ENCODE results near the gene TGOLN2.

The TGOLN2 gene

DNA sequence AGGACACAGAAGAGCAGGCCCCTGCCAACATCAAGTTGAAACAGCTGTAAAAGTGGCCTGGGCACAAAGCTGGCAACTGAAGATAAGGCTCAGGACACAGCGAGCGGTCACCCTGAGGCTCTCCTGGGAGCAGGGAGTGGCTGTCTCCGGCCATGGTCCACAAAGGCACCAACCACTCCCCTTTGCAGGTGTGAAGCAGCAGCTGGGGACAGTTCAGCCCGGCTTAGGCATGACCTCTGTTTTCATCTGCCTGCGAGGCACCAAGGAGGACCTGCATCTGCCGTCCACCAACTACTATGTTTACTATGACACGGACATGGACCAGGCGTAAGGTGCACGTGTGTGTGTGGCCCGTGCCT is 12.9 kb downstream of the TGOLN2 start:
- H3K4me3 ChIP-seq = no peak overlapping the region
- H3K27ac ChIP-seq = peak overlapping the region in 1 of 21 experiments; percentile 11

DNA sequence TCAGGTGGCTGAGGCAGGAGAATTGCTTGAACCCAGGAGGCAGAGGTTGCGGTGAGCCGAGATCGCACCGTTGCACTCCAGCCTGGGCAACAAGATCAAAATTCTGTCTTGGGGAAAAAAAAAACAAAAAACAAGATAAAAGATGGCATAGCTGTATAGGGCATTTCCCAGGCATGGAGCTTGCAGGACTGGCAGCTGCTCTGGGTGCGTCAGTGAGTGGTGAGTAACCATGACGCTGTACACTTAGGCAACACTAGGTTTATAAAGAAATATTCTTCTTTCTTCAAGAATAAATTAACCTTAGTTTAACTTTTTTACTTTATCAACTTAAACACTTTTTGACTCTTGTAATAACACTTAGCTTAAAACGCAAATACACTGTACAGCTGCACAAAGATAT is 15.4 kb downstream of the TGOLN2 start:
- Histone ChIP-seq H3K4me3 (no peak overlapping the region), H3K27ac (no peak overlapping the region)

DNA sequence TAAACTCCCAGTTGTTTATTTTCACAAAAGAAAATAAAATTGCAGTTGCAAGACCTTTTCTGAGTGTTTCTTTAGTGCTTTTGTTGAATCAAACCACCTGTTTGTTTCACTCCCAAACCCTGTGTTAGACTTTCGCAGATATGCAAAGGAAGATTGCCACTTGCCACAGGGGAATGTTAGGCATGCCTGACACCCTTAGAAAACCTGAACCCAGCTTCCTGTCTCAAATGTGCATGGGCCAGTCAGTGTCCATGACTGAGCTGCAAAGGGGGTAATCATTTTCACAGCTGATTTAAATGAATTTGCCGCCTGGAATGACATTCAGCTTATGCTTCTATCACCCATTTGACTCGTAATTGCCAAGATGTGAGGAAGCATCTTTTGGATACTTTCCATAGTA is 17.5 kb downstream of the TGOLN2 start:
- Histone ChIP-seq H3K27ac (peak overlapping the region in 5 of 21 experiments; percentile 21 to 63 (median 56)), H3K4me3 (no peak overlapping the region)

DNA sequence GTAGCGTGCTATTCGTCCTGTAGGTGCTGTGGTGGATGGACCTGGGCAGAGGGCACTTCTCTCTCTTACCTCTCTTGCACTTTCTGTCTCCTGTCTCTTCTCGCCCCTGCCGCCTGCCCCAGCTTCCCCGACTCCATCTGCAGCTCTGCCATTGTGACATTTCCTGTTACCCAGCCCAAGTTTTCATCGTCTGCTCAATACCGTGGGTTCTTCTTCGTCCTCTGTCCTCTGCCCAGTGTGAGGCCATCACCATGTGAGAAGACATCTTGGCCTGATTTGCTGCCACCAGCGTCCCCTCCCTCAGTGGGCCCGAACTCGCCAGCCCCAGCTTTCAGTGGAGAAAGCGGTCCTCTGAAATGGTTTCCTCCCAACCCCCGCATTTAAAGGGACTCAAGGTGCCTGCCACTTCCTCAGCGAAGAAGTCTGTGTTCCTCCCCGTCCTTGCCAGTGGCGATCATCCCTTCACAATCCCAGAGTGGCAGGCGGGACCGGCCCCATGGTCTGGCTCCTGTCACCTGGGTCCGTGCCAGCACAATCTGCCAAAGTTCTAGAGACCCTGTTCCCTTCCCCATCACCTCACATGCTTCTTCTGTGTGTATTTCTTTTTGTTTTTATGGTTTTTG is 18.0 kb downstream of the TGOLN2 start:
- Histone ChIP-seq H3K4me3 (no peak overlapping the region), H3K27ac (peak overlapping the region in 9 of 21 experiments; percentile 8 to 63 (median 29))

DNA sequence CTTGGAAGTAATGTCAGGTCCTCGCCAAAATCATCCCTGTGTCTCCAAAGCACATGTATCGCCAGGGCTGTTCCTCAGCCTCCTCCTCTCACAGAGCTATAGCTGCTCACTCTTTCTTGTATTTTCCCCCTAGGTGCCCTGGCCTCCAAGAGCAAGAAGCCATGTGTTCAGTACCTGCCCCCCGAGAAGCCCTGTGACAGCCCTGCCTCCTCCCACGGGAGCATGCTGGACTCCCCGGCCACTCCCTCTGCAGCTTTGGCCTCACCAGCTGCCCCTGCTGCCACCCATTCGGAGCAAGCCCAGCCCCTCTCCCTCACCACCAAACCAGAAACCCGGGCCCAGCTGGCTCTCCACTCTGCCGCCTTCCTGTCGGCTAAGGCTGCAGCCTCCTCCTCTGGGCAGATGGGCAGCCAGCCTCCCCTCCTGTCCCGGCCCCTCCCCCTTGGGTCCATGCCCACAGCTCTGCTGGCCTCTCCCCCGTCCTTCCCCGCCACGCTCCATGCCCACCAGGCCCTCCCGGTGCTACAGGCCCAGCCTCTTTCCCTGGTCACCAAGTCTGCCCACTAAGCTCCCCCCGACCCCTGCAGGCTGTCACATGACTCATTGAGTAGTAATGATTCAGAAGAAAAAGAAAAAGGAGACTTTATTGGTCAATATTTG is 18.8 kb downstream of the TGOLN2 start:
- peak overlapping the region in 9 of 21 experiments; percentile 6 to 71 (median 56) for H3K27ac ChIP-seq
- H3K4me3 ChIP-seq = no peak overlapping the region

DNA sequence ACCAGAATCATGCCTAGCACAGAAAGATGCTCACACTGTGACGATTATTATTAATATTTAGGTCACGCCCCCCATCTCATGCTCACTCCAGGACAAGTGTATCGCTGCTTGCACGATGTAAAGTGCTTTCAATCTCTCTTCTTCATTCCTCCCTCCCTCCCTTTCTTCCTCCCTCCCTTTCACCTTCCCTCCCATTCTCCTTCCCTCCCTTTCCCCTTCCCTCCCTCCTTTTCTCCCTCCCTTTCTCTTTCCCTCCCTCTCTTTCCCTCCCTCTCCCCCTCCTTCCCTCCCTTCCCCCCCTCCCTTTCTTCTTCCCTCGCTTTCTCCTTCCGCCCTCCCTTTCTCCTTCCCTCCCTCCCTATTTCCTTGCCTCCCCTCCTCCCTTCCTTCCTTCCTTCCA is 19.6 kb downstream of the TGOLN2 start:
- Histone ChIP-seq H3K4me3 (no peak overlapping the region), H3K27ac (no peak overlapping the region)

DNA sequence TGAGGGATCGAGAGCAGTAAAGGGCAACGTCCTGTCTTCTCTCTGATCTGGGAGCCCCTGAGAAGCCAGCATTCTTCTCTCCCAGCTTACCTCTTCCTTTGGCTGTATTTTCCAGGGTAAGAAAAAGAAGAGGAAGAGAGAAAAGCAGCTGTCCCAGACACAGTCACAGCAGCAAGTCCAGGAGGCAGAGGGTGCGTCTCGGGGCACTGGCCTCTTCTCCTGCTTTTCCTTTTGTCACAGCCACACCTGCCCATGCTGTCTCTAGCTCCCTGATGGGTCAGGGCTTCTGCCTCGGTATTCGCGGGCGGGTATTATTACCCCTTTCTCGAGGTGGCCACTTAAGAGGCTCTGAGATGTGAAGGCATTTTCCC is 20.3 kb downstream of the TGOLN2 start:
- H3K4me3 ChIP-seq = no peak overlapping the region
- peak overlapping the region in 2 of 21 experiments; percentile 8 to 36 for H3K27ac ChIP-seq

DNA sequence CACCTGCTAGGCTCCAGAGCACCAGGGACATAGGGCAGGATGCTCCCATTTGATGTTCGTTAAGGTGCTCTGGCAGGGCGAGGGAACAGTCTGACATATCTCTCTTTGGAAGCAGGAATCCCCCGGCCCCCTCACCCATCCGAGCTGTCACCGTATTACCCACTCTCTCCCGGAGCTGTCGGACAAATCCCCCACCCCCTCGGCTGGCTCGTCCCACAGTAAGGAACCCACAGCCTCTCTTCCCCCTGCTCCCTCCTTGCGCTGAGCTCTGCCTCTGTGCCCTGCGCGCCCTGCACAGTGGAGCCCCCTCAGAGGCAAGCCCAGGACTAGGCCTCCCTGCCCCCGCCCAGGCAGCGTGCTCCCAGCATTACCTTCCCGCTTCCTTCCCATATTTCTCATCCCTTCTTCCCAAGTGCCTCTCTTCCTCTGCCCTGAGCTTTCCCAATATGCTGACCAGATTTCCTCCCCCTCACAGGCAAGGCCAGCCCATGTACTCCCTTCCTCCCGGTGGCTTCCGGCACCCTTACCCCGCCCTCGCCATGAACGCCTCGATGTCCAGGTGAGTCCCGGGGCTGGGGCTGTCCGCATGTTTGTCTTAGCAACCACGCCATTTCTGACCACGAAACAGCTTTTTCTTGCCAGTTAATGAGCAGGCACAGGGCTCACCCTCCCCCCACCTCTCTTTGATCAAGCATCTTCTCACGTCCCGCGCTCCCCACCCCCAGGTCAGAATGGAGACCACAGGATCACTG is 23.8 kb downstream of the TGOLN2 start:
- no peak overlapping the region for H3K4me3 ChIP-seq
- no peak overlapping the region for H3K27ac ChIP-seq

DNA sequence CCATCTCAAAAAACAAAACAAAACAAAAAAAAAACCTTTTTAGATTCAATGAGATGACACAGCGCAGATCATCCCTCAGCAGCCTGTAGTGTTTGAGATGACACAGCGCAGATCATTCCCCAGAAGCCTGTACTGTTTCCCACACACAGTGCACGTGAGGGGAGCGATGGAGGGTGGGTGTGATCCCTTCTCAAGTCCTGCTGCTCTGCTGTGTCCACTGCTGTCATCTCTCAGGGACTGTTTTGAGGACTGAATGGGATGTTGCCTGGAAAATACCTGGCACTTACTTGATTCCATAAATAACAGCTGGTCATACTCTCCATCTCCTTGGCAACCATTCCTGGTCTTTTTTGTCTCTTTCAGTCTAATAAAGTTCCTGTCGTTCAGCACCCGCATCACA is 25.7 kb downstream of the TGOLN2 start:
- no peak overlapping the region for H3K4me3 ChIP-seq

DNA sequence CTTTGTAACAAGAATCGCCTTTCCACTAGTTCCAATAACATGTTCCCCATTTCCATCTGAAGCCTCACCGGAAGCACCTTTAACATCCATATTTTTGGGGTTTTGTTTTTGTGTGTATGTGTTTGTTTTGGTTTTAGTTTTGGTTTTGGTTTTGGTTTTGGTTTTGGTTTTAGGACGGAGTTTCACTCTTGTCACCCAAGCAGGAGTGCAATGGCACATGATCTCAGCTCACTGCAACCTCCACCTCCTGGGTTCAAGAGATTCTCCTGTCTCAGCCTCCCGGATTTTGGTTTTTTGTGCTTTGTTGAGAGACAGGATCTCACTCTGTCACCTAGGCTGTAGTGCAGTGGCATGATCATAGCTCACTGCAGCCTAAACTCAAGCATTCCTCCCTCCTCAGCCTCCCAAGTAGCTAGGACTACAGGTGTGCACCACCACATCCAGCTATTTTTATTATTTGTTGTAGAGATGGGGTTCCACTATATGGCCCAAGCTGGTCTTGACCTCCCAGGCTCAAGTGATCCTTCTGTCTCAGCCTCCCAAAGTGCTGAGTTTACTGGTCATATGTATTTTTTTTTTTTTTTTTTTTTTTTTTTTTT is 36.3 kb downstream of the TGOLN2 start:
- peak overlapping the region in 3 of 21 experiments; percentile 4 to 66 (median 15) for H3K27ac ChIP-seq

More for the DNA sequence above, 25.7 kb downstream of the TGOLN2 start:
- no peak overlapping the region for H3K27ac ChIP-seq

DNA sequence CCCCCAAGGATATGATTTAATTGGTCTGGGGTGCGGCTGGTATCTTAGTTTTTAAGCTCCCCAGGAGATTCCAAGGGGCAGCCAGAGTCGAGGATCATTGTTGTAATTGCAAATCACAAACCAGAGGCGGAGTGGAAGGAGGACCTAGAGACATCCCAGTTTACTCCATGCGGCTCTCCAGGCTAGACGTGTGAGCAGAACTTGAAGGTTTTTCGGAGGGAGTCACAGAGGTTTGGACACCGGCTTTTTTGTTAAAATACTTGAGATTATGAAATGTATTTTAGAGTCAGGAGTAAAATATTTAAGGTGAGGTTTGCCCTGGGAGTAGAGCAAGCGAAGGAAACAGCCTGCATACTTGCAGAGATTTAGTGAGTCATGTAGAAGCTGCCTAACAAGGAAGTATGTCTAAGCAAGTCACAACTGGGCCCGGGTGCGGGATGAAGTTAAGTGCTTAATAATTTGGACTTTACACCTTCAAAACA is 39.5 kb downstream of the TGOLN2 start:
- Histone ChIP-seq H3K4me3 (no peak overlapping the region), H3K27ac (peak overlapping the region in 16 of 21 experiments; percentile 10 to 77 (median 55))

More for the DNA sequence above, 36.3 kb downstream of the TGOLN2 start:
- no peak overlapping the region for H3K4me3 ChIP-seq

DNA sequence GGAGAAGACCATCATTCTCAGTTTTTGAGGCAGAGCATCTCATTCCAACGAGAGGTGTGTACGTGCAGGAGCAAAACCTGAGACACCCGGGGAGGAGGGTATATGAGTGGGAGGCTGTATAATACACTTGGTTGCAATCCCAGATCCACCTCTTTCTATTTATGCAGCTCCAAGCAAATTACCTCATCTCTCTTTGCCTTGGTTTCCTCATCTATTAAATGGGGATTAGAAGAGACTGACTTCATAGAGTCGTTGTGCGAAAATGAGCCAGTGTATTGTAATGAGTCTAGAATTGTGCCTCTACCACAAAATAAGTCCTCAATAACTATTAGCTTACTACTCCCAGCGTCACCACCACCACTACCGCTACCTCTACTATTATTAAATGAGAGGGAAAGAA is 40.1 kb downstream of the TGOLN2 start:
- Histone ChIP-seq H3K27ac (peak overlapping the region in 15 of 21 experiments; percentile 17 to 77 (median 56)), H3K4me3 (no peak overlapping the region)

DNA sequence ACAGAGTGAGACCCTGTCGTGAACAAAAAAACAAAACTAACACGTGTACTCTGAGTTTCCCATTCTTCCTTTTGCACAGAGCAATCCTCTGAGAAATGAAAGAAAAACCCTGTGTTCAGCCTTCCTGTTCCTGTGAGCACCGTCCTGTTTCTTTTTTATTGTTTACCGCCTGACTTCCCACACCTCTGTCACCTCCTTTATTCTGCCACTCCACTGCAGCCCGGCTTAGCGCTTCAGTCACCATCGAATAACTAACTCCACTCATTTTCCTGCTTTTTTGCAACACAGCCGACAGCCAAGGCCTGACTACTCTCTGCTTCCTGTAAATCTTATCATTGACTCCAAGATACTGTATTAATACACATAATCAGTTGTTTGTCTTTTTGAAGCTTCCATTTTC is 40.9 kb downstream of the TGOLN2 start:
- Histone ChIP-seq H3K27ac (peak overlapping the region in 3 of 21 experiments; percentile 26 to 76 (median 27)), H3K4me3 (no peak overlapping the region)

DNA sequence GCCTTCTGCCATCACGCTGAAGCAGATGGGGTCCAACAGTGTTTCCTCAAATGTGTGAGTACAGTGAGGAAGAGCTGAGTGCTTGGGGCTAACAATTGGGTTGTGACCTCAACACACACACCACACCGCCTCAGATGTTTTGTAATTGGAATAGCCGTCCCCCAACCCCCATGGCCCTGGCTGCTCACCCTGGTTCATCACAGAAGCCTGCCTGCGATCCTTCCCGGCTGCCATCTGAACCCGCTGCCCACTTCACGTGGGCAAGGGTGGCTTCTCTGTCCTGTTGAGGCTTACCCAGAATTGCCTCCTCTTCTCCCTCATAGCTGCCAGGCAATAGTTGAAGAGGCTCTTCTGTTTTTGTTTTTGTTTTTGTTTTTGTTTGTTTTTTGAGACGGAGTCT is 44.1 kb downstream of the TGOLN2 start:
- no peak overlapping the region for H3K27ac ChIP-seq
- H3K4me3 ChIP-seq = no peak overlapping the region

DNA sequence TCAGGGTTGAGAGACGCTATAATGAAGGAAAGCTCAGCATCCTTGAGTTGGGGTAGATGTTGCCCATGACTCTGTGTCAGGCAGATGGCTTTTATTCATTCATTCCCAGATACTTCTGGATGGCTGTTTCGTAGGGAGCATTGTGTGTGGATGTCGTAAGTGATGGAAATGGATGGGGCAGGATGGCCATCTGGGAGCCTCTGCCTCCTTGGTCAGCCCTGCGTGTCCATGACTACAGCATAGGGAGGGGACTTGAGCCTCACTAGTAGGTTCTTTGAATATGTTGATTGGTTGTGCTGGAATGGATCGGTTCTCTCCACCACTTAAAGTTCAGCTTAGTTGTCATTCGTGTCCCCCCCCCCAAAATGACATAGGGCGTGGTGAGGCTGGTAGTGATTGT is 44.9 kb downstream of the TGOLN2 start:
- Histone ChIP-seq H3K27ac (no peak overlapping the region), H3K4me3 (no peak overlapping the region)

DNA sequence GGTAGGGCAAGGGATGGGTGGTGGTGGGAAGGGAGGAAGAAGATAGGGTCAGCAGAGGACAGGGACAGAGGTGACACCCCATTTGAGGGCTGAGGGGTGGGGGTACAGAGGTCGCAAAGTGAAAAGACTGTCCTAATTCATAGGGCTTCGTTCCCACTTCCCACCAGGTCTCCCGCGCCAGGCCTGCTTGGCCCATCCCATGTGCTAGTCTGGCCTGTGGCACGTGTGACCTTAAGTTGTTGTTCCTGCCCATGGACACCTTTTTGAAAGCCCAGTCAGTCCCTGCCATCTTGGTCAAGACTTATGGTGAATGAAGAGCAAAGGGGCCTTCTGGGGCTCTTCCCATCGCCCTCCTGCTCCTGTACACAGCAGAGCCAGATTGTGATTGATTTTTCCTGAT is 46.2 kb downstream of the TGOLN2 start:
- Histone ChIP-seq H3K4me3 (no peak overlapping the region), H3K27ac (no peak overlapping the region)

DNA sequence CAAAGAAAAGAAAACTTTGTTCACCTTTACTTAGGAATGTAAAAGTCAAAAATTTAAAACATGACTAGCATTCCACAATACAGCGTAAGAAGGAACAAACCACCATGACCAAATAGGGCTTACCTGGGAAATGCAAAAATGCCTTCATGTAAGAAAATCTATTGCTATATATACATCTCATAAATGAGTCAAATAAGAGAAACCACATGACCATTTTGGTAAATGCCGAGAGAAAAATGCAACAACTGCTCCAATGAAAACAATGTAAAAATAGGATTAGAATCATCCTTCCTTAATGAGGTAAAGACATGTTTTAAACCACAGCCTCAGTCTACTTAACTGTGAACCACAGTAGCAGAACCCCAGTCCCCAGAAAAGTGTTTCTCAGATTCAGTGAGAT is 49.4 kb downstream of the TGOLN2 start:
- H3K27ac ChIP-seq = peak overlapping the region in 5 of 21 experiments; percentile 15 to 77 (median 58)
- no peak overlapping the region for H3K4me3 ChIP-seq

DNA sequence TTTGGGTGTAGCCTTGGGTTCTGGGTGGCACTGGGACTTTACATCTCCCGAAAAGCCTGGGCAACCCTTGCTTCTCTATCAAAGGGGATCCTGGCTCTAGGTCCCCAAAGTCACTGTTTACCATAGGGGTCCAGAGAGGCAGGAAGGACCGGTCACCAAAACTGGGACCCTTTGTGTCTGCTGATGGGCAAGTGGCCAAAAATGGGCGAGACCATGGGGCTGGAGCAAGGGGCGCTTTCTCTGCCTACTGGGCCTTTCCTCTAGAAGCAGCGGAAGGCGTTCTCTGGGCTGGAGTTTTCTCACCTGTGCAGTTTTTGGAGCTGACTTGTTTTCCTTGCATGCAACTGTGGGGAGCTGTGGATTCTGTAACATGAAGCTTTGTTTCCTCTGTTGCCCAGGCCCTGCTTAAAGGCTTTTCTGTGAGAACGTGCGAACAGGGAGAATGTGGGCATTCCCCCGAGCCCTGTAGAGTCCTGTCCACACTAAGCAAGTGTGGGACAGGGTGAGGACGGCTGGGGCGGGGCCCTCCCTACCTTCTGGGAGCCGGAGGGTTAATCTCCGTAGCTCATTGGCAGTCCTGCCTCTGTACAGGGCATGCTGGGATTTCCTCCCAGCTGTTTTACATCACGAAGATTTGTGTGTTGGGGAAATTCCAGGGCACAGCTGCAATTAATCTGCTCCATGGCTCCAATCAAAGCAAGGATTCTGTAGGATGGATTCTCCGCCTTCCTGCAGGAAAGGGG is 50.2 kb downstream of the TGOLN2 start:
- Histone ChIP-seq H3K27ac (peak overlapping the region in 10 of 21 experiments; percentile 18 to 77 (median 55)), H3K4me3 (no peak overlapping the region)

DNA sequence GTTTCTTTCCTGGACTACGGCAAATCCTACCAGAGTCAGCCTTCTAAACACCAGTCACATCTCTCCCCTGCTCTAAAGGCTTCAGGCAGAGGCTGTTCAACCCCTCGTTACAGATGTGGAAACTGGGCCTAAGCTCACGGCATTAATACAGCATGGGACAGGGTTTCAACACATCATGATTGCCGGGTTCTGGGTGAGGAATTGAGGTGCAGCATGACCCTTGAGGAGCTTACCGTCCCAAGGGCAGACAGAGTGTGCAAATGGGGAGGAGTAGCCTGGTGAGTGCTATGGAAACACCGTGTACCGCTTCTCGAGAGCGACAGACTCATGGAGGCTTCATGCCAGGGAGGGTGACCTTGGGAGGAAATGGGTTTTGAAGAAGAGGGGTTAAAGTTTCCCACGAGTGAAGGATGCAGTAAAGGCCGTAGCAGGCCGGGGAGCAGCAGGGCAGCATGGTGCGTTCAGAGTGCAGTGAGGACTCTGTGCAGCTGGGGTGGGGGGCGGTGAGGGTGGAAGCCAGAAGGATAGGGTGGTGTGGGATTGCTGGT is 51.1 kb downstream of the TGOLN2 start:
- H3K4me3 ChIP-seq = no peak overlapping the region

More for the DNA sequence above, 51.1 kb downstream of the TGOLN2 start:
- H3K27ac ChIP-seq = peak overlapping the region in 14 of 21 experiments; percentile 8 to 77 (median 52)
